ENCODE data around the gene BRCA1. TPM values are rescaled to one million over a fixed set of nuclear protein-coding genes. Genes with fewer than 3 reads are reported as not detected.
A peak's percentile ranks its signal among the peaks of the same experiment; 100 is the strongest.
"Not testable (repeated sequence)": the region's sequence is repeated elsewhere in the genome, so short reads cannot be mapped to it uniquely, and the experiment has no call there.

BRCA1 gene
- total RNA-seq, 2 experiments from 2014 or later, result 53.5 to 61.4 TPM

DNA sequence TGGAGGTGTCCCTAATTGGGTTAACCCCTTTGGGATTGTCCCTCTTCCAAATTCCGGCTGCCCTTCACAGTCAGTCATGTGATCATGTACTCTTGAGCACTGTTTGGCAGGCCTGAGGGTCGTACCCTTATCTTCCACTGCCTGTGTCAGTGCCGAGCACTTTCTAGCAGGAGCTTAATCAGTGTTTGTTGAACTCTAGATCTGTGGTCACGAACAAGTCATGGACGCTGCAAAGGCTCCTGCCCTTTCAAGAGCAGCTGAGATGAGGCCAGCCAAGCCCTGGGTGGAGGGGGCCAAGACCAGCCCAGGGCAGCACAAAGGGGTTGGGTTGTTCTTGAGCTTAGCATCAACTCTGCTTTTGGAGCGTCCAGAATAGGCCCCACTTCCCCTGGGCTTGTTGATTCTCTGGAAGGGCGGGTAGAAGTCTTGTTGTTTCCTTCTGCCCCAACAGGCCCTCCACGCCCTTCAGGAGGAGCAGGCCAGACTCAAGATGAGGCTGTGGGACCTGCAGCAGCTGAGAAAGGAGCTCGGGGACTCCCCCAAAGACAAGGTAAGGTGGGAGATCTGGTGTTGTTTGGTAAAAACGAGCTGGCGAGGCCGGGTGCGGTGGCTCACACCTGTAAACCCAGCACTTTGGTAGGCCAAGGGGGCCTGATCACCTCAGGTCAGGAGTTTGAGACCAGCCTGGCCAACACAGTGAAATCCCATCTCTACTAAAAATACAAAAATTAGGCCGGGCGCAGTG lies 113.3 kb downstream of the BRCA1 start:
- H3K36me3 Mint-ChIP-seq, result peaks cover 9% of the 10 kb centered on the region
- H3K27ac Mint-ChIP-seq, result peak overlapping the region; percentile 42
- no peak for DNase-seq
- peaks cover 29% of the 10 kb centered on the region for H3K4me1 Mint-ChIP-seq
- no peak for ATAC-seq (ENCODE audit: low read depth)
- no peaks in the 10 kb centered on the region for H3K27me3 Mint-ChIP-seq
- no peak overlapping the region for H3K4me3 Mint-ChIP-seq
- POLR2A ChIA-PET, result interaction anchor here (0.6 kb wide), 1 partner anchor 14 kb away, joined by 3 read pairs; no protein-coding TSS in a partner anchor
- no peaks in the 10 kb centered on the region for H3K9me3 Mint-ChIP-seq

DNA sequence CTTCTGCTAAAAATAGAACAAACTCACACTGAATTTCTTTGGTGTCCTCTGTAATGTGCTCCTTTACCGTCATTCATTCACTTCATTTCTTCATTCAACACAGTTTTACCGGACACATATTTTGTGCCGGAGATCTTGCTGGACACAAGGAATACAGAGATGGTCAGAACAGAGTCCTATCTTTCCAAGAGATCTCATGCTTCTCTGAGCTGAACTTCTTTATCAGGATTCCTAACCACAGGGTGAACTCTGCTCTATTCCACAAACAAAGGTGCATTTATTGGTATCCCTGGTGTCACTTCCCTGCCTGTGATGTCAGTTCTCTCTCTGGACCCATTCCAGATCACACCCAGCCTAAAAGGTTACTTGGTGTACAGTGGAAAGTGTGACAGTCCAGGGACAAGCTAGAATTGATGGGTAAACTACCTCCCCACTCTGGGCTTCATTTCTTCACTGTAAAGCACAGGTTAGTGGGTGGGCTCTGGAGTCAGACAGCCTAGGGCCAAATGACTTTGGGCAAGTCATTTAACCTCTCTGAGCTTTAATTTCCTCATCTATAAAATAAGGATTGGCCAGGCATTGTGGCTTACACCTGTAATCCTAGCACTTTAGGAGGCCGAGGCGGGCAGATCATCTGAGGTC lies 114.4 kb downstream of the BRCA1 start:
- ATAC-seq (ENCODE audit: low read depth) (no peak), DNase-seq (no peak)
- Mint-ChIP-seq H3K27ac (peak overlapping the region; percentile 50), H3K4me1 (peaks cover 31% of the 10 kb centered on the region), H3K4me3 (no peak overlapping the region), H3K9me3 (no peaks in the 10 kb centered on the region), H3K27me3 (no peaks in the 10 kb centered on the region), H3K36me3 (peaks cover 10% of the 10 kb centered on the region)
- POLR2A ChIA-PET, result interaction anchor here (1.0 kb wide), 1 partner anchor 13 kb away, joined by 3 read pairs; the partner anchor contains the start of gene RPL27

DNA sequence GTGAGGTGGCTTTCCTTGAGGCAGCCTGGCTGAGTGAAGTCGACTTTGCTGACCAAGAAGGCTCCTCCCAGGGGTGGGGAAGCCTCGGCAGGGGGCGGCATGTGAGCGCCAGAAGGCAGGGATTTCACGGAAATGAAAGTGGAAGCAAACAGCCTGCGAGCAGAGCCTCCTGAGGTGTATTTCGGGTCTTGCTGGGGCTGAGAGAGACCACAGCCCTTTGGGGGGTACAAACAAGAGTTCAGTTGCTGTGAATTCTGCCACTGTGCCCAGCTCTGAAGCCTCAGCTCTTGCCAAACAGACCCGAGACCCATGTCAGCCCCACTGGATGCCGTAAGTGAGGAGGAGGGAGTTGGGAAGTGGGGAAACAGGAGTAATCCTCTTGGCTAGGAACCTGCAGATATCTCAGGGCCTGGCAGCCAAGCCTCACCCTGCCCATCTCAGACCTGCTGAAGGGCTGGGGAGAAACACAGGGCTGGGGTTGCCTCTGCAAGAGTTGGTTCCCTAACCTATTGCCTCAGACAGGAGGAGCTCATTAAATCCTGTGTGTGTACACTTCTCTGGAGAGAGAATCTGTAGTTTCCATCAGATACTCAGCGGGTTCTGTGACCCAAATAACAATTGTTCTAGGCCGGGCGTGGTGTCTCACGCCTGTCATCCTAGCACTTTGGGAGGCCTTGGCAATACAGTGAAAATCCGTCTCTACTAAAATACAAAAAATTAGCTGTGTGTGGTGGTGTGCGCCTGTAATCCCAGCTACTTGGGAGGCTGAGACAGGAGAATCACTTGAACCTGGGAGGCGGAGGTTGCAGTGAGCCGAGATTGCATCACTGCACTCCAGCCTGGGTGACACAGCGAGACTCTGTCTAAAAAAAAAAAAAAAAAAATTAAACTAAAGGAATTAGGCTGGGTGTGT lies 118.3 kb downstream of the BRCA1 start, which contains the start of gene IFI35:
IFI35 (plus strand) TSS at position 146 of the 913 bp plus-strand sequence; CDS start at position 310, 164 bp downstream.
- peaks cover 6% of the 10 kb centered on the region for H3K36me3 Mint-ChIP-seq
- H3K9me3 Mint-ChIP-seq, result no peaks in the 10 kb centered on the region
- peaks cover 23% of the 10 kb centered on the region for H3K4me1 Mint-ChIP-seq
- H3K4me3 Mint-ChIP-seq, result peak within 1 kb of the TSS; percentile 100
- DNase-seq (peak; percentile 83), ATAC-seq (ENCODE audit: low read depth) (peak; percentile 98)
- peak within 1 kb of the TSS; percentile 100 for H3K27ac Mint-ChIP-seq
- POLR2A ChIA-PET, result interaction anchor here (0.6 to 3.3 kb wide), 13 partner anchors 8 to 614 kb away, joined by 3 to 65 read pairs (median 5); partner anchors contain the start of genes BRCA1, RND2, RPL27 and RUNDC1
- H3K27me3 Mint-ChIP-seq, result no peaks in the 10 kb centered on the region

DNA sequence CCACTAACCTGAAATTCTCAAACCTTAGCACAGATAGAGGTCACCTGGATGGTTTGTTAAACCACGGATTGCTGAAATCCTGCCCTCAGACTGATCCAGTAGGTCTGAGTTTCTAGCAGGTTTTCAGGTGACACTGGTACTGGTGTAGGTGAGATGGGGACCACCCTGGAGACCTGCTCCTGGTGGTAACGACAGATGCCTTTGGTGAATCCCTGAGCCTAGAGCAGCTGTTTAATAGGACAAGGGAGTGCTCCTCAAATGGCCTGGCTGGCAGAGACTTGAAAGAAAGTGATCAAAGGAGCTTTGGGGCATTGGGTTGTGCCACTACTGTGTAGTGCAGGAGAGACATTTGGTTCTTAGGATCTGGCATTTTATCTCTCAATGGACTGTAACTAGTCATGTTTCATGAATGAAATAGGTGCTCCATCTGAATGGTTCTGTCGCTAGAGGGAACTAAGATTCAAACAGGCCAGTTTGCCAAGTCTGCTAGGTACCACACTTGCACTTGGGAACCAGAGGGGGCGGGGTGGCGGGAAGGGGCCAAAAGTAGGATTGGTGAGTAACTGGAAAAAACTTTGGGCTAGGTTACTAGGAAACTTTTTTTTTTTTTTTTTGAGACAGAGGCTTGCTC lies 121.5 kb downstream of the BRCA1 start:
- Mint-ChIP-seq H3K27me3 (no peaks in the 10 kb centered on the region), H3K9me3 (no peaks in the 10 kb centered on the region), H3K4me1 (peaks cover 23% of the 10 kb centered on the region), H3K36me3 (peaks cover 23% of the 10 kb centered on the region), H3K4me3 (no peak overlapping the region), H3K27ac (peak overlapping the region; percentile 46)
- ATAC-seq (ENCODE audit: low read depth), result no peak
- DNase-seq, result no peak
- POLR2A ChIA-PET, result interaction anchor here (1.2 kb wide), 1 partner anchor 357 kb away, joined by 3 read pairs; no protein-coding TSS in a partner anchor

DNA sequence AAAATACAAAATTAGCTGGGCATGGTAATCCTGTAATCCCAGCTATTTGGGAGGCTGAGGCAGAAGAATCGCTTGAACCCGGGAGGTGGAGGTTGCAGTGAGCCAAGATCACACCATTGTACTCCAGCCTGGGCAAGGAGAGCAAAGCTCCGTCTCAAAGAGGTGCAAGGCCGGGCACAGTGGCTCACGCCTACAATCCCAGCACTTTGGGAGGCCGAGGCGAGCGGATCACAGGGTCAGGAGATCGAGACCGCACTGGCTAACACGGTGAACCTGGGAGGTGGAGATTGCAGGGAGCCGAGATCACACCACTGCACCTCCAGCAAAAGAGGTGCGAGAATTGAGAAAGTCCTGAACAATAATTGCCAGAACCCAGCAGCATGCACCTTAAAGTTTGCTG lies 124.3 kb downstream of the BRCA1 start:
- peaks cover 24% of the 10 kb centered on the region for H3K36me3 Mint-ChIP-seq

DNA sequence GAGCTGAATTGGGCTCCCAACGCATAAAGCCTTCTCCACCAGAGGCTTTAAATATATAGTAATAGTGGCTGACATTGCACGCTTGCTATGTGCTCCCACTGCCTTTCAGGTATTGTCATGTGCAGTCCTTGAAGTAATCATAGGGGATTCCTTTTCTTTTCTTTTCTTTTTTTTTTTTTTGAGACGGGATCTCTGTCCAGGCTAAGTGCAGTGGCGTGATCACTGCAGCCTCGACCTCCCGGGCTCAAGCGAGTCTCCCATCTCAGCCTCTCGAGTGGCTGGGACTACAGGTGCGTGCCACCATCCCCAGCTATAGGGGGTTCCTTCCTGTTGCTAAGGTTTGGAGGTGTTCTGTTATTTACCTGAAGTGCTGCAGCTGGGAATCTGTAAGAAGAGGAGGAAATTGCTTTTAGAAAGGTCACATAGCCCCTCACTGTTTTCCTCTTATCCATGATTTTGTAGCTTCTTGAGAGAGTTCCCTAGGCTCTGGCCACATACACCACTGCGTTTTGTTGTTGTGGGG lies 126.1 kb downstream of the BRCA1 start:
- no peaks in the 10 kb centered on the region for H3K9me3 Mint-ChIP-seq
- peaks cover 27% of the 10 kb centered on the region for H3K4me1 Mint-ChIP-seq
- DNase-seq (no peak), ATAC-seq (ENCODE audit: low read depth) (no peak)
- peak overlapping the region; percentile 92 for H3K4me3 Mint-ChIP-seq
- H3K36me3 Mint-ChIP-seq, result peaks cover 25% of the 10 kb centered on the region
- POLR2A ChIA-PET, result interaction anchor here (0.6 to 2.6 kb wide), 19 partner anchors 8 to 722 kb away, joined by 3 to 65 read pairs (median 8); partner anchors contain the start of genes AARSD1, BECN1, BRCA1 and DHX8
- H3K27me3 Mint-ChIP-seq, result no peaks in the 10 kb centered on the region
- H3K27ac Mint-ChIP-seq, result peak overlapping the region; percentile 84

More for the DNA sequence above, 124.3 kb downstream of the BRCA1 start:
- POLR2A ChIA-PET, result interaction anchor here (1.1 kb wide), 1 partner anchor 322 kb away, joined by 3 read pairs; no protein-coding TSS in a partner anchor
- H3K4me1 Mint-ChIP-seq, result peaks cover 25% of the 10 kb centered on the region
- not testable (repeated sequence) for ATAC-seq (ENCODE audit: low read depth); H3K9me3 Mint-ChIP-seq; H3K27ac Mint-ChIP-seq; H3K27me3 Mint-ChIP-seq; H3K4me3 Mint-ChIP-seq; DNase-seq

DNA sequence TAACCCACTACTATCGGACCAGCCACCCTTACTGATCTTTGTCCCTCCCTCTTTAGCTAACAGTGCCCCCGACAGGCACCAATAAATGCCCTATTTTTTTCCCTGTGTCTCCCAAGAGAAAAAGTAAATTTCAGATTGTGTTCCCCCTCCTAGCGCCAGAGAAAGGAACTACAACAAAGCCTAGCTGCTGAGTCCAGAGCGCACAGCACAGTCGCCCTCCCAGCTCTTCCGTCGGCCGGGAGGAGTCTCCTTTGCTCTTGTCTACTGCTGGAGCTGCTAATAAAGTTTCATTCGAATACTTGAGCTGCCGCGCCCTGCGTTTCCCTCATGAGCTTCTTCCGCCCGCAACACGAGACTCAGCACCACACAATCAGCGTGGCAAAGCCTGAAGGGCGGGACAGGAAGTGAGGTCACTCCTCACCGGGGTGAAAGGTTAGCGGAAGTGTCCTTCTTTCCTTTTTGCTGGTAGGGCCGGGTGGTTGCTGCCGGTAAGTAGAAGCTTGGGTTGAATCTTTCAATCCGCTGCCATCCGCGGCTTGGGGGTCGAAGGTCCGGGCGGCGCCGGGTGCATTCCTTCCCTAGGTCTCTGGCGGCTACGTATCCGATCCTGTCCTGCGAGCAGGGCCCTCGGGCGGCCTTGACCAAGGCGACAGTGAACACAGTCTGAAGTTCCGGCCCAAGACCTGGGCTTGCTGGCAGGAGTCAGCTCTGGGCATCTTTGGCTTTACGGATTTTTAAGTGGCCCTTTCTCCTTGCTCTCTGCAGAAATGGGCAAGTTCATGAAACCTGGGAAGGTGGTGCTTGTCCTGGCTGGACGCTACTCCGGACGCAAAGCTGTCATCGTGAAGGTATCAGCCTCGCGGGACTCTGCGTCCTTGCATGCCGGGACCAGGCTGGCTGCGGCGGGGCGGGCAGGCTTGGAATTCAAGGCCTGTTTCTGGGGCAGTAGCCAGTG lies 126.9 kb downstream of the BRCA1 start, which contains the start of gene RPL27:
RPL27 (plus strand) TSS at position 436 of the 955 bp plus-strand sequence; CDS start at position 768, 332 bp downstream.
- DNase-seq, result peak; percentile 91
- POLR2A ChIA-PET, result interaction anchor here (0.6 to 2.6 kb wide), 37 partner anchors 9 to 723 kb away, joined by 3 to 65 read pairs (median 5); partner anchors contain the start of genes AARSD1, AOC2, BECN1 and BRCA1
- Mint-ChIP-seq H3K4me3 (peak within 1 kb of the TSS; percentile 92), H3K27ac (peak within 1 kb of the TSS; percentile 84), H3K9me3 (no peaks in the 10 kb centered on the region), H3K27me3 (no peaks in the 10 kb centered on the region), H3K4me1 (peaks cover 27% of the 10 kb centered on the region), H3K36me3 (peaks cover 22% of the 10 kb centered on the region)
- peak; percentile 98 for ATAC-seq (ENCODE audit: low read depth)

DNA sequence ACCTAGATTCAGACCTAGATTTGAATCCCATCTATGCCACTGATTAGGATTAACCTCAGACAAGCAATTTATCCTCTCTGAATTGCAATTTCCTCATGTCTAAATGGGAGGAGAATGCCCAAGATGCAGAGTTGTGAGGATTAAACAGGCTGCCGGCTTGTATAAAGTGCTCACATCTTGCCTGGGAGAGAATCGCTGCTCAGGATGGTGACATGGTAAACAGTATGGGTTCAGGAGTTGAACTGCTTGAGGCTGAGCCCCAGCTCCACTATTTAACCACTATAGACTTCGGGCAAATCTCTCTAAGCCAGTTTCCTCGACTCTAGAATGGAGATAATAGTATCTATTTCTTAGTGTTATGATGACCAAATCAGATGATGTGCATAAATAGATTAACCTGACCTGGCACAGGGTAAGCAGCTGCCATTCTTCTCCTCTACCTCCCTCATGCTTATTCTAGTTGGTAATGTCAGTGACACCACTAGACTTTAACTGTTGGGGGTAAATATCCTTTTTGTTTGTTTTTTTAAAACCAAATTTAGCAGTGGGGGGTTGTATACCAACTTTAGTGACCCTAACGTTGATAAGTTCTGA lies 127.7 kb downstream of the BRCA1 start:
- peaks cover 26% of the 10 kb centered on the region for H3K36me3 Mint-ChIP-seq
- H3K27ac Mint-ChIP-seq, result peak overlapping the region; percentile 84
- ATAC-seq (ENCODE audit: low read depth) (no peak), DNase-seq (no peak)
- no peaks in the 10 kb centered on the region for H3K9me3 Mint-ChIP-seq
- peak overlapping the region; percentile 92 for H3K4me3 Mint-ChIP-seq
- POLR2A ChIA-PET, result interaction anchor here (0.6 to 2.6 kb wide), 34 partner anchors 10 to 724 kb away, joined by 3 to 65 read pairs (median 6); partner anchors contain the start of genes AARSD1, AOC2, BECN1 and BRCA1
- H3K27me3 Mint-ChIP-seq, result no peaks in the 10 kb centered on the region
- H3K4me1 Mint-ChIP-seq, result peaks cover 27% of the 10 kb centered on the region

All from activated naive CD8-positive, alpha-beta T cell treated with anti-CD3 and anti-CD28 coated beads, Interleukin-2, amount 10 ng/mL, durations not matched to agents 7 days and 5 days (primary cell).